Measurements from ENCODE around the gene ANXA11. TPM values are rescaled to one million over a fixed set of nuclear protein-coding genes. Genes with fewer than 3 reads are reported as not detected.
"Not testable (repeated sequence)": the region's sequence is repeated elsewhere in the genome, so short reads cannot be mapped to it uniquely, and the experiment has no call there.

ANXA11 gene
- total and polyA plus RNA-seq, 5 donors from 2014 or later, result 252 to 316 (median 277) TPM

GRCh38 chr10:80137920-80138319, 67.4 kb downstream of the ANXA11 start:
- H3K4me1 ChIP-seq (ENCODE audit: control insufficient read depth, insufficient read depth, low read length, poor library complexity, severe bottlenecking), result no peaks in the 10 kb centered on the region
- Mint-ChIP-seq H3K36me3 (peaks cover 2% of the 10 kb centered on the region), H3K27me3 (peaks cover 42% of the 10 kb centered on the region), H3K9me3 (no peaks in the 10 kb centered on the region), H3K27ac (no peak overlapping the region), H3K4me1 (peaks cover 0 to 2% (median 0%) of the 10 kb centered on the region in 4 donors), H3K4me3 (no peak overlapping the region)
- H3K27me3 ChIP-seq (ENCODE audit: control insufficient read depth, insufficient read depth, low read length), result peaks cover 4% of the 10 kb centered on the region
- no peak overlapping the region for H3K27ac ChIP-seq (ENCODE audit: insufficient read depth, low read length, poor library complexity, severe bottlenecking)
- DNase-seq (no peak), ATAC-seq (ENCODE audit: low read depth in 2 of 2) (no peak)
- no peak overlapping the region for H3K4me3 ChIP-seq (ENCODE audit: low read depth, low read length)
- no peaks in the 10 kb centered on the region for H3K36me3 ChIP-seq (ENCODE audit: control insufficient read depth, insufficient read depth, low read length)
- no peaks in the 10 kb centered on the region for H3K9me3 ChIP-seq (ENCODE audit: control insufficient read depth in 2 of 2, low read length in 2 of 2)

- ATAC-seq (ENCODE audit: low read depth in 2 of 2) (no peak), DNase-seq (no peak)
- H3K9me3 ChIP-seq (ENCODE audit: control insufficient read depth in 2 of 2, low read length in 2 of 2), result no peaks in the 10 kb centered on the region
- peaks cover 0 to 5% (median 0%) of the 10 kb centered on the region in 4 donors for H3K4me1 Mint-ChIP-seq
- H3K36me3 ChIP-seq (ENCODE audit: control insufficient read depth, insufficient read depth, low read length), result no peaks in the 10 kb centered on the region
- peaks cover 6% of the 10 kb centered on the region for H3K27me3 ChIP-seq (ENCODE audit: control insufficient read depth, insufficient read depth, low read length)
- H3K4me3 Mint-ChIP-seq, result no peak overlapping the region
- no peaks in the 10 kb centered on the region for H3K9me3 Mint-ChIP-seq
- no peak overlapping the region for H3K4me3 ChIP-seq (ENCODE audit: low read depth, low read length)
- no peak overlapping the region for H3K27ac Mint-ChIP-seq
- H3K36me3 Mint-ChIP-seq, result peaks cover 4% of the 10 kb centered on the region
- H3K4me1 ChIP-seq (ENCODE audit: control insufficient read depth, insufficient read depth, low read length, poor library complexity, severe bottlenecking), result peaks cover 6% of the 10 kb centered on the region
- peaks cover 43% of the 10 kb centered on the region for H3K27me3 Mint-ChIP-seq
- no peak overlapping the region for H3K27ac ChIP-seq (ENCODE audit: insufficient read depth, low read length, poor library complexity, severe bottlenecking)
Observed at GRCh38 chr10:80137031-80137862, 68.1 kb downstream of the ANXA11 start.

GRCh38 chr10:80136134-80136571, 69.2 kb downstream of the ANXA11 start:
- peaks cover 4% of the 10 kb centered on the region for H3K36me3 Mint-ChIP-seq
- Histone ChIP-seq H3K27ac (ENCODE audit: insufficient read depth, low read length, poor library complexity, severe bottlenecking) (no peak overlapping the region), H3K4me1 (ENCODE audit: control insufficient read depth, insufficient read depth, low read length, poor library complexity, severe bottlenecking) (peaks cover 6% of the 10 kb centered on the region), H3K27me3 (ENCODE audit: control insufficient read depth, insufficient read depth, low read length) (peaks cover 14% of the 10 kb centered on the region), H3K9me3 (ENCODE audit: control insufficient read depth in 2 of 2, low read length in 2 of 2) (no peaks in the 10 kb centered on the region), H3K4me3 (ENCODE audit: low read depth, low read length) (no peak overlapping the region), H3K36me3 (ENCODE audit: control insufficient read depth, insufficient read depth, low read length) (no peaks in the 10 kb centered on the region)
- no peak overlapping the region for H3K27ac Mint-ChIP-seq
- peaks cover 0 to 10% (median 0%) of the 10 kb centered on the region in 4 donors for H3K4me1 Mint-ChIP-seq
- no peak for DNase-seq
- no peak overlapping the region for H3K4me3 Mint-ChIP-seq
- peaks cover 47% of the 10 kb centered on the region for H3K27me3 Mint-ChIP-seq
- H3K9me3 Mint-ChIP-seq, result no peaks in the 10 kb centered on the region
- ATAC-seq (ENCODE audit: low read depth in 2 of 2), result no peak

DNA sequence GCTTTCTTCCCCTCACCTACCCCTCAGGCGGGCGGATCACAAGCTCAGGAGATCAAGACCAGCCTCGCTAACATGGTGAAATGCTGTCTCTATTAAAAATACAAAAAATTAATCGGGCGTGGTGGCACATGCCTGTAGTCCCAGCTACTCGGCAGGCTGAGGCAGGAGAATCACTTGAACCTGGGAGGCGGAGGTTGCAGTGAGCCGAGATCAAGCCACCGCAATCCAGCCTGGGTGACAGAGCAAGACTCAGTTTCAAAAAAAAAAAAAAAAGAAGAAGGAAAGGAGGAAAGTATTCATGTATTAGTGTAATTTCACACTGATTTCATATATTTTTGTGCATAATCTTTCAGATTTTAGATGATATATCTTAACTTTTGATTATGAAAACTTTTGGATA, 71.7 kb downstream of the ANXA11 start:
- H3K27ac ChIP-seq (ENCODE audit: insufficient read depth, low read length, poor library complexity, severe bottlenecking); H3K36me3 ChIP-seq (ENCODE audit: control insufficient read depth, insufficient read depth, low read length); H3K27ac Mint-ChIP-seq; H3K4me3 Mint-ChIP-seq; H3K4me1 ChIP-seq (ENCODE audit: control insufficient read depth, insufficient read depth, low read length, poor library complexity, severe bottlenecking); H3K4me3 ChIP-seq (ENCODE audit: low read depth, low read length); DNase-seq; H3K36me3 Mint-ChIP-seq; ATAC-seq (ENCODE audit: low read depth in 2 of 2); H3K9me3 ChIP-seq (ENCODE audit: control insufficient read depth in 2 of 2, low read length in 2 of 2); H3K4me1 Mint-ChIP-seq; H3K9me3 Mint-ChIP-seq: not testable (repeated sequence)
- H3K27me3 ChIP-seq (ENCODE audit: control insufficient read depth, insufficient read depth, low read length), result peaks cover 16% of the 10 kb centered on the region
- peaks cover 57% of the 10 kb centered on the region for H3K27me3 Mint-ChIP-seq

GRCh38 chr10:80133206-80133605, 72.1 kb downstream of the ANXA11 start:
- H3K27me3 ChIP-seq (ENCODE audit: control insufficient read depth, insufficient read depth, low read length), result peaks cover 16% of the 10 kb centered on the region
- peaks cover 0 to 10% (median 0%) of the 10 kb centered on the region in 4 donors for H3K4me1 Mint-ChIP-seq
- no peak overlapping the region for H3K4me3 ChIP-seq (ENCODE audit: low read depth, low read length)
- peaks cover 4% of the 10 kb centered on the region for H3K36me3 Mint-ChIP-seq
- H3K36me3 ChIP-seq (ENCODE audit: control insufficient read depth, insufficient read depth, low read length), result no peaks in the 10 kb centered on the region
- no peaks in the 10 kb centered on the region for H3K9me3 ChIP-seq (ENCODE audit: control insufficient read depth in 2 of 2, low read length in 2 of 2)
- H3K27me3 Mint-ChIP-seq, result peaks cover 57% of the 10 kb centered on the region
- DNase-seq, result no peak
- peaks cover 6% of the 10 kb centered on the region for H3K4me1 ChIP-seq (ENCODE audit: control insufficient read depth, insufficient read depth, low read length, poor library complexity, severe bottlenecking)
- no peaks in the 10 kb centered on the region for H3K9me3 Mint-ChIP-seq
- no peak for ATAC-seq (ENCODE audit: low read depth in 2 of 2)
- no peak overlapping the region for H3K4me3 Mint-ChIP-seq
- H3K27ac ChIP-seq (ENCODE audit: insufficient read depth, low read length, poor library complexity, severe bottlenecking), result no peak overlapping the region
- no peak overlapping the region for H3K27ac Mint-ChIP-seq

GRCh38 chr10:80132299-80133139, 72.8 kb downstream of the ANXA11 start, which contains the start of gene PLAC9:
PLAC9 (plus strand) TSS chr10:80132730; CDS start chr10:80132763, 33 bp downstream.
- H3K36me3 Mint-ChIP-seq, result peaks cover 4% of the 10 kb centered on the region
- H3K9me3 ChIP-seq (ENCODE audit: control insufficient read depth in 2 of 2, low read length in 2 of 2), result no peaks in the 10 kb centered on the region
- no peak within 1 kb of the TSS for H3K4me3 Mint-ChIP-seq
- no peak within 1 kb of the TSS for H3K4me3 ChIP-seq (ENCODE audit: low read depth, low read length)
- peaks cover 57% of the 10 kb centered on the region for H3K27me3 Mint-ChIP-seq
- no peak within 1 kb of the TSS for H3K27ac Mint-ChIP-seq
- H3K36me3 ChIP-seq (ENCODE audit: control insufficient read depth, insufficient read depth, low read length), result no peaks in the 10 kb centered on the region
- ATAC-seq (ENCODE audit: low read depth in 2 of 2), result no peak
- H3K4me1 Mint-ChIP-seq, result peaks cover 0 to 10% (median 0%) of the 10 kb centered on the region in 4 donors
- no peak within 1 kb of the TSS for H3K27ac ChIP-seq (ENCODE audit: insufficient read depth, low read length, poor library complexity, severe bottlenecking)
- H3K9me3 Mint-ChIP-seq, result no peaks in the 10 kb centered on the region
- H3K27me3 ChIP-seq (ENCODE audit: control insufficient read depth, insufficient read depth, low read length), result peaks cover 16% of the 10 kb centered on the region
- no peak for DNase-seq
- H3K4me1 ChIP-seq (ENCODE audit: control insufficient read depth, insufficient read depth, low read length, poor library complexity, severe bottlenecking), result peaks cover 6% of the 10 kb centered on the region

DNA sequence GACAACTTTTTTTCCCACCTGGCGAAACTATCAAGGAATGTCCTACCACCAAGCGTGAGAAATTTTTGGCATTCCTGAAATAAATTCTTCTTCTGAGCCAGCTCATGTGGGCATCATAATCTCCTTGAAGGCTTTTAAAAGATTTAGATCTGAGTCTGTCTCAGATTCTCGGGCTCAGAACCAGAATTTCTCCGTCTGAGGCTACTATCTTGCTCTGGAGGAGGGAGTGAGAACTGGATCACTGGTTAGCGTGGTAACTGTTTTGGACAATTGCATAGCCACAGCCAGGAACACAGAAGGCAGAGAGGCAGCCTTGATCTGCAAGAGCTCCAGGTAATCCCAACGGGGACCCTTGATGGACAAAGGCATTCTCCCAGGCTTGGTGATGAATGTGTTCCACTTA, 73.8 kb downstream of the ANXA11 start:
- Histone ChIP-seq H3K9me3 (ENCODE audit: control insufficient read depth in 2 of 2, low read length in 2 of 2) (no peaks in the 10 kb centered on the region), H3K4me3 (ENCODE audit: low read depth, low read length) (no peak overlapping the region), H3K4me1 (ENCODE audit: control insufficient read depth, insufficient read depth, low read length, poor library complexity, severe bottlenecking) (peaks cover 6% of the 10 kb centered on the region), H3K27ac (ENCODE audit: insufficient read depth, low read length, poor library complexity, severe bottlenecking) (no peak overlapping the region), H3K27me3 (ENCODE audit: control insufficient read depth, insufficient read depth, low read length) (peaks cover 16% of the 10 kb centered on the region), H3K36me3 (ENCODE audit: control insufficient read depth, insufficient read depth, low read length) (no peaks in the 10 kb centered on the region)
- Mint-ChIP-seq H3K27ac (no peak overlapping the region), H3K4me3 (no peak overlapping the region), H3K27me3 (peaks cover 60% of the 10 kb centered on the region), H3K36me3 (peaks cover 4% of the 10 kb centered on the region), H3K4me1 (peaks cover 0 to 10% (median 0%) of the 10 kb centered on the region in 4 donors), H3K9me3 (no peaks in the 10 kb centered on the region)
- DNase-seq (no peak), ATAC-seq (ENCODE audit: low read depth in 2 of 2) (no peak)

Measured in CD4-positive, CD25-positive, alpha-beta regulatory T cell (primary cell).